GM12892 (cell line): ENCODE results near the gene MAP2K5.

Experiments used
- POLR2A ChIP-seq: IDR thresholded peaks from 2 replicates; pipeline ENCODE4 v1.6.1; 2011; ENCODE audit warnings: low read depth, low read length, control low read depth
- POLR2AphosphoS5 ChIP-seq: IDR thresholded peaks from 2 replicates; pipeline ENCODE4 v1.6.1; 2011; ENCODE audit warnings: low read depth, low read length, control low read depth
- TAF1 ChIP-seq: IDR thresholded peaks from 2 replicates; pipeline ENCODE4 v1.6.1; 2011; ENCODE audit warnings: low read depth, mild to moderate bottlenecking, control low read depth, low read length, borderline replicate concordance

- TF ChIP-seq POLR2A: no peak
- TF ChIP-seq POLR2AphosphoS5: no peak
- TF ChIP-seq TAF1: no peak
These were observed 29.3 kb downstream of the MAP2K5 start for GRCh38 chr15:67571648-67572415.
